ENCODE results near the gene AHRR. TPM values are rescaled to one million over a fixed set of nuclear protein-coding genes. Genes with fewer than 3 reads are reported as not detected.

The AHRR gene
- total and polyA plus RNA-seq, 2 experiments from 2014 or later: 0.27 to 1.8 TPM

GRCh38 chr5:348726-349125, 27.2 kb downstream of the AHRR start:
- Histone ChIP-seq H3K4me3 (no peak overlapping the region), H4K20me1 (replicated peaks; ENCODE audit: insufficient read depth) (no peaks in the 10 kb centered on the region), H3K36me3 (ENCODE audit: insufficient read depth) (no peaks in the 10 kb centered on the region), H3K4me1 (ENCODE audit: insufficient read depth) (peaks cover 15% of the 10 kb centered on the region), H3K27me3 (ENCODE audit: insufficient read depth) (peaks cover 4% of the 10 kb centered on the region), H3K4me2 (no peak overlapping the region), H3K9me2 (ENCODE audit: insufficient read depth) (no peaks in the 10 kb centered on the region), H3K27ac (ENCODE audit: low read depth) (no peak overlapping the region), H2AFZ (no peak overlapping the region), H3K79me2 (replicated peaks; ENCODE audit: insufficient read depth) (no peaks in the 10 kb centered on the region), H3F3A (replicated peaks; ENCODE audit: low read depth) (0 out of 2 replicates have a peak, but pooled peaks cover 10% of the 10 kb centered on the region)
- peaks cover 3% of the 10 kb centered on the region for H3K27me3 Mint-ChIP-seq (ENCODE audit: insufficient read depth, low read depth, poor library complexity)
- peaks cover 22% of the 10 kb centered on the region for H3K4me1 Mint-ChIP-seq
- no peaks in the 10 kb centered on the region for H3K36me3 Mint-ChIP-seq (ENCODE audit: low read depth)
- no peak for TF ChIP-seq EZH2 (IDR thresholded peaks at IDR 0.05; ENCODE audit: low read depth, unreplicated experiment)
- no peak for TF ChIP-seq ZNF462 (CRISPR knock-in tag; IDR thresholded peaks at IDR 0.05)
- no peak for TF ChIP-seq STAT1 (IDR thresholded peaks at IDR 0.05; ENCODE audit: unreplicated experiment)
- no peak for TF ChIP-seq NANOG (IDR thresholded peaks at IDR 0.05; ENCODE audit: borderline replicate concordance)
- TF ChIP-seq EZH2phosphoT487 (IDR thresholded peaks at IDR 0.05; ENCODE audit: unreplicated experiment): no peak
- TF ChIP-seq POLR2AphosphoS5 (IDR thresholded peaks at IDR 0.05; ENCODE audit: low read depth): no peak
- TF ChIP-seq ZNF331 (CRISPR knock-in tag; IDR thresholded peaks at IDR 0.05; ENCODE audit: low read depth): no peak
- TF ChIP-seq REST (IDR thresholded peaks at IDR 0.05; ENCODE audit: unreplicated experiment): no peak
- TF ChIP-seq JUNB (IDR thresholded peaks at IDR 0.05; ENCODE audit: unreplicated experiment): no peak
- TF ChIP-seq CREB1 (CRISPR knock-in tag; IDR thresholded peaks at IDR 0.05; ENCODE audit: low read depth): no peak
- no peak for TF ChIP-seq ZNF114 (CRISPR knock-in tag; IDR thresholded peaks at IDR 0.05)
- no peaks in the 10 kb centered on the region for H3K9me3 Mint-ChIP-seq
- DNase-seq (ENCODE audit: low spot score): no peak
- no peak overlapping the region for H3K4me3 Mint-ChIP-seq
- H3K27ac Mint-ChIP-seq: no peak overlapping the region
- no peak for ATAC-seq
